GM18868 (cell line): ENCODE data around the gene ADAMTS14.

Source experiments
- ATAC-seq: cut with Tn5 transposase; IDR thresholded peaks from one replicate; pipeline ENCODE4 v1.9.1; 2021; ENCODE audit warnings: mild to moderate bottlenecking, moderate library complexity; ENCODE audit not compliant: unreplicated experiment

The ADAMTS14 gene

DNA sequence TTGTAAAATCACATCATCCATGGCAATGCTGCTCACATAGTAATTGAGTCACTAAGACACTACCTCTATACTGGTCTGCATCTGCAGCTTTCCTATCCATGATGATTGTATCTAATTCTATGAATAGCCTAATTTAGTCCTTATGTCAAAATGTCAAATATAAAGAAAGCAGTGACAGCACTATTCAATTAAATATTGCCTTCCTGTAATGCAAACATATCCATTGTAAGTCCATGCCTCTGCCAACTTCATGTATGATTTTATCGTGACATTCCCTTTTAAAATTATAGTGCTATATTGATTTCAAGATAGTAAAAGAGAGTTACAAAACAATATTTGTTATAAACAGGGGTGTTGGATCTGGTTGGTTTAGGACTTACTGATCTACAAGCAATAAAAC, 138.7 kb downstream of the ADAMTS14 start:
- no peak for ATAC-seq

DNA sequence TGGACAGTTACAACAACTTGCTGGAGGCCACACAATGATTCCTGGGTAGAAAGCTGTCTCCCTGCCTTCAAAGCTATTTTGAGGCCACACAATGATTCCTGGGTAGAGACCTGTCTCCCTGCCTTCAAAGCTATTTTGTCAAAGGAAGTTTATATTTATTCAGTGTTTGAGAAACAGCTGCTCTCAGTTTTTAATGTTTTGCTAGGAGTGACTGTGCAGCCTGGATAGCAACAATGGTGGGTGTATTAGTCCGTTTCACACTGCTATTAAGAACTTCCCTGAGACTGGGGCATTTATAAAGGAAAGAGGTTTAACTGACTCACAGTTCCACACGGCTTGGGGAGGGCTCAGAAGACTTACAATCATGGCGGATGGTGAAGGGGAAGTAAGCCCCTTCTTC, 139.6 kb downstream of the ADAMTS14 start:
- ATAC-seq, result no peak
